Epithelial cell of esophagus (primary cell): ENCODE measurements around the gene ENKUR.

ENCODE experiments used
- DNase-seq: peaks from one replicate; pipeline ENCODE4 v3.0.0; 2010; ENCODE audit warnings: low read depth
- H3K4me3 ChIP-seq: 2 replicates; pipeline ENCODE4 v1.5.1; 2011; ENCODE audit warnings: mild to moderate bottlenecking, low read length, control low read depth
- TF ChIP-seq, protein P1 (sequence below): IDR thresholded peaks from 2 replicates; pipeline ENCODE4 v1.5.1; 2011; ENCODE audit warnings: low read depth, mild to moderate bottlenecking, low read length, control low read depth, inconsistent platforms; ENCODE audit not compliant: insufficient read depth; ENCODE audit errors: missing control alignments

The ENKUR gene

DNA sequence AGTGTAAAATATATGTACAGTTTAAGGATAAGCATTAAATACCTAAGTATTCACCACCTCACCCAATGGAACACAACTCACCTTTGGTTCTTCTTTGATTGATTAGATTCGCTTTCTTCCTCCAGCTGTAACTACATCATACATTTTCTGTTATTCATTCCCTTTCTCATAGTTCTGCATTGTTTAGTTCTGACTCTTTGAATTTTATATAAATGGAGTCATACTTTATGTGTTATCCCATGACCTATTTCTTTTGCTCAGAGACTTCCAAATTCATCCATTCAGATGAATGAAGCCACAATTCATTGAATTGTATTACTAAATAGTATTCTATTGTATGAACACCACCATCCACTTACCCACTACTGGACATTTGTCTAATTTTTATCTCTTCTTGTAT is 12.8 kb upstream of the ENKUR start:
- no peak overlapping the region for H3K4me3 ChIP-seq
- DNase-seq = no peak
- TF ChIP-seq, protein P1, sequence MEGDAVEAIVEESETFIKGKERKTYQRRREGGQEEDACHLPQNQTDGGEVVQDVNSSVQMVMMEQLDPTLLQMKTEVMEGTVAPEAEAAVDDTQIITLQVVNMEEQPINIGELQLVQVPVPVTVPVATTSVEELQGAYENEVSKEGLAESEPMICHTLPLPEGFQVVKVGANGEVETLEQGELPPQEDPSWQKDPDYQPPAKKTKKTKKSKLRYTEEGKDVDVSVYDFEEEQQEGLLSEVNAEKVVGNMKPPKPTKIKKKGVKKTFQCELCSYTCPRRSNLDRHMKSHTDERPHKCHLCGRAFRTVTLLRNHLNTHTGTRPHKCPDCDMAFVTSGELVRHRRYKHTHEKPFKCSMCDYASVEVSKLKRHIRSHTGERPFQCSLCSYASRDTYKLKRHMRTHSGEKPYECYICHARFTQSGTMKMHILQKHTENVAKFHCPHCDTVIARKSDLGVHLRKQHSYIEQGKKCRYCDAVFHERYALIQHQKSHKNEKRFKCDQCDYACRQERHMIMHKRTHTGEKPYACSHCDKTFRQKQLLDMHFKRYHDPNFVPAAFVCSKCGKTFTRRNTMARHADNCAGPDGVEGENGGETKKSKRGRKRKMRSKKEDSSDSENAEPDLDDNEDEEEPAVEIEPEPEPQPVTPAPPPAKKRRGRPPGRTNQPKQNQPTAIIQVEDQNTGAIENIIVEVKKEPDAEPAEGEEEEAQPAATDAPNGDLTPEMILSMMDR = no peak

DNA sequence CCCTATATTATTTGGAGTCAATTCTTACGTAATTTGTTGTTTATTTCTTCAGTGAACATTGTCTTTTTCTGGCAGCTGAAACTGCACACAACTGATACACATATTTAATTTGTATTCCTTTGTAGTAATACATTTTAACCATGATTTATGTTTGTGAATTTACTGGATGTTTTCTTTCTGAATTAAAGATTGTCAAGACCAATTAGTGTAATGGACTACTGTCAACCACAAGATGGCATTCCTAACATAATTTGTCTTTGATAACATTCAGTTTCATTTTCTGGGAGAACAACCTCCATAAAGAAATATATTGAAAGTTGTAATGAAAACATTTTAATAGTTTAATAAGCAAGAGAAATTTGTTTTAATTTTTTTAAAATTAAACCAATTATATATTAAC is 10.5 kb upstream of the ENKUR start:
- H3K4me3 ChIP-seq = no peak overlapping the region
- TF ChIP-seq, protein P1 = peak; percentile 40
- DNase-seq = peak; percentile 46

DNA sequence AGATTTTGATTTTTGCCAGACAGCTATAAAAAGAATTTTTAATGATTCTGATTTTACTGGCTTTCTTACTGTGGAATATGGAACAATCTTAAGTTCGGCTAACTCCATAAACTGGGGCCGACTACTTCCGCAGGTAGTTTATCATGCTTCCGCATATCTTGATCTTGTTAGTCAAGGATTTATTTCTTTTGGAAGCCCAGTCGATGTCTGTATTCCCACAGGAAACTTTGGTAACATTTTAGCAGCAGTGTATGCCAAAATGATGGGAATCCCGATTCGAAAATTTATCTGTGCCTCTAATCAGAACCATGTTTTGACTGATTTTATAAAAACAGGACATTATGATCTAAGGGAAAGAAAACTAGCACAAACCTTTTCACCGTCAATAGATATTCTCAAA is 8.6 kb upstream of the ENKUR start:
- no peak overlapping the region for H3K4me3 ChIP-seq
- TF ChIP-seq, protein P1 = no peak
- DNase-seq = no peak

DNA sequence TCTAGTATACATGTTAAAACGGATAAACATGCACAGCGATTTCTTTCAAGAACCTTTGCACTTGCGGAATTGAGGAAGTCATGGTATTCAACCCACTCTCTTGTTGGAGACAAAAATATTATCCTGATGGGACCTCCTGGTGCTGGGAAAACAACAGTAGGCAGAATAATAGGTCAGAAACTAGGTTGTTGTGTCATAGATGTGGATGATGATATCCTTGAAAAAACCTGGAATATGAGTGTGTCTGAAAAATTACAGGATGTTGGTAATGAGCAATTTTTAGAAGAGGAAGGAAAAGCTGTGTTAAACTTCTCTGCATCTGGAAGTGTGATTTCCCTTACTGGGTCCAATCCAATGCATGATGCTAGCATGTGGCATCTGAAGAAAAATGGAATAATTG is 7.3 kb upstream of the ENKUR start:
- TF ChIP-seq, protein P1 = no peak
- no peak for DNase-seq
- H3K4me3 ChIP-seq = no peak overlapping the region

DNA sequence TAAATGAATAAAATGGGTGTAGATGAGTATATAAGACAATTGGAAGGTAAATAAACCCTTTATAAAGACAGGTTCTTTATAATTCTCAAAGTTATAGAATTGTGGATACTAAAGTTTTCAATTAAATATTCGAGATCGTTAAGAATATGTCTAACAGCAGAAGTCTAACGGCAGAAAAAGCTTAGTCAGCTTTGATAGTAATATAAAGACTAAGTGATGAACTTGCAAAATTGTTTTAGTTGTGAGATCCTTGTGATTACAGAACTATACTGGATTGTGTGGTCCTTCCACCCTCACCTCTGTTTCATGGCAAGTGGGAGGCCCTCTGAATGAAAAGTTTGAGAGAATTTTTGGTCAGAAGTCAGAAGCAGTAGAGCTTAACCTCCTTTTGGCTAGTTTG is 2.7 kb upstream of the ENKUR start:
- no peak for DNase-seq
- TF ChIP-seq, protein P1 = no peak
- no peak overlapping the region for H3K4me3 ChIP-seq

DNA sequence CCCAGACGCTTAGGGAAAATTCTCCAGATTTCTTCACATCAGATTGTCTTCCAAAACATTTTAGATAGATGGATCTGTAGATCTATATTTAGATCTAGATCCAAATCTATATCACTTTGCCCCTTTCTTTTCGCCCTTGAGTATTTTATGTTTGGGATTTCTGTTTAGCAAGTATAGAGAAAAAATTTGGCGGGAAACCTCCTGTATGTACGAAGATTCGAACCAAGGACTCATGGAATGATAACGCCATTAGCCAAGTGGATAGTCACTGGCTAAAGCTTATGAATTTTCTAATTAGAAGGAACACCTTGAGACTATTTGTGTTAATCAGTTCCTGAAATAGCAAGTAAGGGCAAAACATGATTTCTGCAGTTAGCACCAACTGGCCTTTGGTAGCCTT is 1.7 kb upstream of the ENKUR start:
- peak overlapping the region; percentile 83 for H3K4me3 ChIP-seq
- TF ChIP-seq, protein P1 = no peak
- no peak for DNase-seq

DNA sequence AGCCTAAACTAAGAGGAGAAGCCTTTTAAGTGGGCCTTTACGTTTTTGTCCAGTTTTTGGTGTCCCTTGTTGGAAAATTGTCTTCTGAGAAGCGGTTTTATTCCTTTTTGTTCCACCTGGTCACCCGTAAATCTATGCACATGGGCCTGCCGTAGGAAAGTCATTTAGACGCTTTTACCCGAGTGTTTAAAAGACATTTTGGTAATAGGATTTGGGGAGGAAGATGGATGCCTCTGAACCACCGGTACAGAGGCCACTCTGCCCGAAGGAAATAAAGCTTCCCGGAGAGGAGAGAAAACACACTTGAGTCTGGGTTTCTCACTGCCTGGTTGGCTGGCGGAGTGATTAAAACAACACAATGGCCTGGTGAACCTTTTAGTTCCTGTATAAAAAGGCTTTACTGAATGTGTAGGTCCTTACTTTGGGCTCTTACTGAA is 1.2 kb upstream of the ENKUR start:
- peak overlapping the region; percentile 83 for H3K4me3 ChIP-seq
- TF ChIP-seq, protein P1 = no peak
- DNase-seq = peak; percentile 30
